ENCODE measurements around the gene PPFIA4.
"Not testable (repeated sequence)": the region's sequence is repeated elsewhere in the genome, so short reads cannot be mapped to it uniquely, and the experiment has no call there.

PPFIA4 gene

GRCh38 chr1:203026031-203026665, at the start of gene PPFIA4:
Gene PPFIA4 (plus strand): TSS chr1:203026491. CDS start chr1:203039009, 12,518 bp downstream.
- peak; percentile 89 for DNase-seq

GRCh38 chr1:202976633-202977032, 49.7 kb upstream of the PPFIA4 start:
- DNase-seq, result no peak

- no peak for DNase-seq
Observed at GRCh38 chr1:202979459-202979858, 46.8 kb upstream of the PPFIA4 start.

GRCh38 chr1:202981939-202982338, 44.4 kb upstream of the PPFIA4 start:
- DNase-seq, result no peak

- DNase-seq, result no peak
Observed at GRCh38 chr1:202982715-202983430, 43.4 kb upstream of the PPFIA4 start.

- not testable (repeated sequence) for DNase-seq
Observed at GRCh38 chr1:202986120-202986519, 40.2 kb upstream of the PPFIA4 start.

- no peak for DNase-seq
Observed at GRCh38 chr1:202987255-202987654, 39.0 kb upstream of the PPFIA4 start.

GRCh38 chr1:202987922-202988583, 38.2 kb upstream of the PPFIA4 start:
- no peak for DNase-seq

GRCh38 chr1:202989879-202990278, 36.4 kb upstream of the PPFIA4 start:
- no peak for DNase-seq

- no peak for DNase-seq
Observed at GRCh38 chr1:202991112-202991511, 35.2 kb upstream of the PPFIA4 start.

- DNase-seq, result no peak
Observed at GRCh38 chr1:202994756-202995155, 31.5 kb upstream of the PPFIA4 start.

- DNase-seq, result peak; percentile 40
Observed at GRCh38 chr1:202998836-202999750, 27.2 kb upstream of the PPFIA4 start.

GRCh38 chr1:203000217-203000944, 25.9 kb upstream of the PPFIA4 start:
- DNase-seq, result no peak

GRCh38 chr1:203001986-203002385, 24.3 kb upstream of the PPFIA4 start:
- DNase-seq, result no peak

- no peak for DNase-seq
Observed at GRCh38 chr1:203002951-203003350, 23.3 kb upstream of the PPFIA4 start.

- not testable (repeated sequence) for DNase-seq
Observed at GRCh38 chr1:203005395-203006142, 20.7 kb upstream of the PPFIA4 start.

- peak; percentile 96 for DNase-seq
Observed at GRCh38 chr1:203006948-203007871, 19.1 kb upstream of the PPFIA4 start, which contains the start of gene TMEM183A. Gene TMEM183A (plus strand): TSS chr1:203007374. CDS start chr1:203007466, 92 bp downstream.

GRCh38 chr1:203009185-203009584, 17.1 kb upstream of the PPFIA4 start:
- DNase-seq, result no peak

- DNase-seq, result no peak
Observed at GRCh38 chr1:203011582-203011981, 14.7 kb upstream of the PPFIA4 start.

GRCh38 chr1:203017061-203017460, 9.2 kb upstream of the PPFIA4 start:
- DNase-seq, result no peak
